Activated naive CD8-positive, alpha-beta T cell treated with anti-CD3 and anti-CD28 coated beads for 36 hours (primary cell): ENCODE measurements around the gene UBE3D. TPM values are rescaled to one million over a fixed set of nuclear protein-coding genes. Genes with fewer than 3 reads are reported as not detected.
A peak's percentile ranks its signal among the peaks of the same experiment; 100 is the strongest.

Source experiments
- DNase-seq: peaks from one replicate; pipeline ENCODE4 v3.0.0; 2021
- H3K27ac Mint-ChIP-seq: one replicate; pipeline ENCODE4 v1.8.0; 2022; ENCODE audit warnings: mild to moderate bottlenecking, moderate library complexity, mixed read lengths
- H3K27me3 Mint-ChIP-seq: one replicate; pipeline ENCODE4 v1.8.0; 2022; ENCODE audit warnings: mild to moderate bottlenecking, mixed read lengths
- H3K36me3 Mint-ChIP-seq: one replicate; pipeline ENCODE4 v1.8.0; 2021; ENCODE audit warnings: mild to moderate bottlenecking, mixed read lengths
- H3K4me1 Mint-ChIP-seq: one replicate; pipeline ENCODE4 v1.8.0; 2021; ENCODE audit warnings: mixed read lengths
- H3K4me3 Mint-ChIP-seq: one replicate; pipeline ENCODE4 v1.8.0; 2022; ENCODE audit warnings: mild to moderate bottlenecking, moderate library complexity, mixed read lengths
- H3K9me3 Mint-ChIP-seq: one replicate; pipeline ENCODE4 v1.8.0; 2022; ENCODE audit warnings: mixed read lengths
- total RNA-seq, 2 experiments: library from RNA; stranded (reverse); gene quantifications; one replicate each; pipeline ENCODE4 v1.2.3, GENCODE V29; 2021

The UBE3D gene
- total RNA-seq, 2 experiments from 2014 or later, result 7.1 to 8.2 TPM

GRCh38 chr6:83068616-83069015 is 3.0 kb upstream of the UBE3D start:
- no peak for DNase-seq
- Mint-ChIP-seq H3K36me3 (no peaks in the 10 kb centered on the region), H3K4me1 (peaks cover 38% of the 10 kb centered on the region), H3K27ac (peak overlapping the region; percentile 77), H3K9me3 (no peaks in the 10 kb centered on the region), H3K4me3 (peak overlapping the region; percentile 88), H3K27me3 (no peaks in the 10 kb centered on the region)

DNA sequence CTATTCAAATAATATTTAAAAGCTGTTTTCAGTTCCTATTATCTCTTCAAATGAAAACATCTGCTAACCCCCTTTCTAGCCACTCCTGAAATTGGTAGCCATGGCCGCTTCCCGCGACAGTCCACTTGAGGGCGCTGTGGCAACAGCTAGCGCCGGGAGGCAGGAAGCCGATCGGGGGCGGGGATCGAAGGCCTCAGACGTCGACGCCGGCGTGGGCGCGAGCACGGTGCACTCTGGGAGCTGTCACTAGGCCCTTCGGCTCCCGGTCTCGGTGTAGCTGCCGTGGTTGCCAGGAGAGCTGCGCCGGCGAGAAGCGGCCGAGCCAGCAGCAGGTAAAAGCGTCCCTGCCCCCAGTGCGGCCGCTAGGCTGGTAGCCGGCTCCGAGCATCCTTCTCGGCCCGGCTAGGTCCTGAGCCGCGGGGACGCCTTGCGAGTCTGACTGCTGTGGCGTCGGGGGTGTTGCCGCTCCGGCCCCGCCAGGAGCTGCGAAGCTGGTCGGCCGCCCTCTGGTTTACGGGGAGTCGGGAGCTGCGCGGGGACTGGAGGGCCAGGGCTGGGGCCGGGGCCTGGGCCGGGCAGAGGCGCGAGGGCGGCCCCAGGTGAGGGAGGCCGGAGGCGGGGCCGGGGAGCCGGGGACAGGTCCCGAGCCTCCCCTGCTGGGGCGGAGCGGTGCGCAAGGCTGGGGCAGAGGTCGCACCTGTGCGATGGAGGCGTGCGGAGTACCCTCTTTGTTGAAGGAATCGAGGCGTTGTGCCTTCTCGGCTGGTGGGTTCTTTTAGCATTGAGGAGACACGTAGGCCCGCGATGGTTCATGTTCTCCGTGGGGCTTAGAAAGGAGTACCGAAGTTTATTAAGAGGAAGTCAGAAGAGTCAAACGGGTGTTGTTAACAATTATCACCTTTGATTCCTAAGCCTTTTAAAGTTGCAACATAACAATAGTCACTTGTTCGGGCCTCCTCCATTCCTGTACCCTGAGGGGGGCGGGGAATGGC is 2.1 kb upstream of the UBE3D start, which contains the start of gene DOP1A:
Gene DOP1A (plus strand): TSS at position 224 of the 992 bp plus-strand sequence. CDS start 29,307 bp downstream, outside the sequence.
- H3K9me3 Mint-ChIP-seq, result no peaks in the 10 kb centered on the region
- peak; percentile 97 for DNase-seq
- H3K27me3 Mint-ChIP-seq, result no peaks in the 10 kb centered on the region
- H3K4me3 Mint-ChIP-seq, result peak within 1 kb of the TSS; percentile 88
- H3K4me1 Mint-ChIP-seq, result peaks cover 41% of the 10 kb centered on the region
- peak within 1 kb of the TSS; percentile 77 for H3K27ac Mint-ChIP-seq
- H3K36me3 Mint-ChIP-seq, result no peaks in the 10 kb centered on the region

DNA sequence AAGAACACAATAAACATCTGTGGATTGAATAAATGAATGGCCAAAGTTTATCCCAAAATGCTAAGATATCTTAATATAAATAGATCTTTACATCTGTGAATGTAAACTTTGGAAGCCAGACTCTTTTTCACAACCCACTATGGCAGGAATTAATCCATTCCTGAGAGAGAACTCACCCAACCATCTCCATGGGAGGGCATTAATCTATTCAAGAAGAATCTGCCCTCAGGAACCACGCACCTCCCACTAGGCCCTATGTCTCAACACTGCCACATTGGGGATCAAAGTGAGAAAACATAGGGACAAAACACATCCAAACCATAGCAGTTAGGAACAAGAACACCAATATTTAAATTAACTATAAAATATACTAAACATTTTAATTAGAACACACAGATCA is 3.4 kb downstream of the UBE3D start:
- H3K27ac Mint-ChIP-seq, result no peak overlapping the region
- H3K36me3 Mint-ChIP-seq, result peaks cover 13% of the 10 kb centered on the region
- no peak for DNase-seq
- H3K27me3 Mint-ChIP-seq, result no peaks in the 10 kb centered on the region
- H3K4me1 Mint-ChIP-seq, result peaks cover 38% of the 10 kb centered on the region
- no peak overlapping the region for H3K4me3 Mint-ChIP-seq
- H3K9me3 Mint-ChIP-seq, result no peaks in the 10 kb centered on the region

DNA sequence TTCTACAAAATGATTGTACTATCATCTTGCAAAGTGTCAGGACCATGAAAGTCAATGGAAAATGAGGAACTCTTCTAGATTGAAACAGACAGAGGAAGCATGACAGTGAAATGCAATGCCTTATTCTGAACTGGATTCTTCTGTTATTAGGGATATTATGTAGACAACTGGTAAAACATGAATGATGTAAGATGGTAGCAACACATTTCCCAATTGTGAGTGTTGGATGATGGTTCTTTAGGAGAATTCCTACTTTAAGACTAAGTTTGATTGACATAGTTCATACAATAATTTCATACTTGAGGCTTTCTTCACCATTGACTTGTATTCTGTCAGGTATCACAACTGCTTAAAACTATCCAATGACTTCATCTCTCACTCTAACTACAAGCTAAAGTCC is 4.5 kb downstream of the UBE3D start:
- Mint-ChIP-seq H3K4me1 (peaks cover 37% of the 10 kb centered on the region), H3K4me3 (no peak overlapping the region), H3K36me3 (peaks cover 20% of the 10 kb centered on the region), H3K27me3 (no peaks in the 10 kb centered on the region), H3K9me3 (no peaks in the 10 kb centered on the region), H3K27ac (no peak overlapping the region)
- no peak for DNase-seq

DNA sequence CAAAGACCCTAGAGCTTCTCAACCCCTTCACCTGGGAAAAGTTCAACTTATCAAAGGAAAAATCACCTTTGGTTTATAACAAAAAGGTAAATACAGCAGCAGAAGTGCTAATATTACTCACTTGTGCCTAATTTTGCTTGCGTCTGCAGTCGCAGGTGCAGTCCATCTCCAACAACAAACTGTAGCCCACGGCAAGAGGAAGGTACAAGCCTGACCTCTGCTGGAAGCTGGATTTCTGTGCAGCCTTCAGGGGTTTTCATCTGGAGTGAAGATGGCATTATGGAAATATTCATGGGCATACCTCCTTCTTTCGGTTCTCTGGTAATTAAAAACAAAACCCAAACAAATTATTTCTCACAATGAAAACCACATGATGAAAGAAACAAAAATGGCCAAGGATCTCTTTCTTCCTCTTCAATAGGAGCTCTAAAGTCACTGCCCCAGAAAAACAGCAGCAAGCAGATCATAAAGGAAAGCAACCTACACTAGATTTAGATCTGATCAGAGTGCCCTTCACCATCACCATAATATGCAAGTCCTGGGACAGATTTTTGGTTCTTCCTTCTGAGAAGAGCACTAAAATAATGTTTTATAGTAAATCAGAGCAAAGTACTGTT is 7.8 kb downstream of the UBE3D start:
- Mint-ChIP-seq H3K4me3 (no peak overlapping the region), H3K27me3 (no peaks in the 10 kb centered on the region), H3K4me1 (peaks cover 19% of the 10 kb centered on the region), H3K36me3 (peaks cover 24% of the 10 kb centered on the region), H3K27ac (no peak overlapping the region), H3K9me3 (no peaks in the 10 kb centered on the region)
- DNase-seq, result no peak

GRCh38 chr6:83055366-83055964 is 10.2 kb downstream of the UBE3D start:
- Mint-ChIP-seq H3K27ac (no peak overlapping the region), H3K4me1 (peaks cover 7% of the 10 kb centered on the region), H3K9me3 (no peaks in the 10 kb centered on the region), H3K27me3 (no peaks in the 10 kb centered on the region), H3K36me3 (peaks cover 22% of the 10 kb centered on the region), H3K4me3 (no peak overlapping the region)
- DNase-seq, result no peak

DNA sequence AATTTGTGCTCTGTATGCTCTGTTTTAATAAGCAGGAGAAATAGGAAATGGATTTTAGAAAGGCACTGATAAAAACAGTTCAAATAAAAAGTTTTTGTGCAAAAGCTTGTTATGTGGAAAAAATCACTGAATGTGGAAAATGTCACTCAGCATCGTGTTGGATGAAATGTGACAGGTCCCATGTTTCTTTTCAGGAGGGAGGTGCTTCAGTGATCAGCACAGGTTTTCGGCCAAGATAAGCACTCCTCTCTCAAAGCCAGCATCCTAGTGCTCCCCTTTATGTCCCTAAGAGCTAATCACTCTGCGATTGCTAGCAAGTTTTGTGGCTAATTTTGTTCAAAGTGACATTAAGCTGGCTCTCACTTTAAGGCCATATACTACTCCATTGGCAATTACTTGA is 12.0 kb downstream of the UBE3D start:
- peaks cover 22% of the 10 kb centered on the region for H3K36me3 Mint-ChIP-seq
- no peak overlapping the region for H3K27ac Mint-ChIP-seq
- H3K9me3 Mint-ChIP-seq, result no peaks in the 10 kb centered on the region
- peaks cover 3% of the 10 kb centered on the region for H3K4me1 Mint-ChIP-seq
- H3K4me3 Mint-ChIP-seq, result no peak overlapping the region
- DNase-seq, result no peak
- H3K27me3 Mint-ChIP-seq, result no peaks in the 10 kb centered on the region

- no peaks in the 10 kb centered on the region for H3K27me3 Mint-ChIP-seq
- H3K36me3 Mint-ChIP-seq, result peaks cover 16% of the 10 kb centered on the region
- no peak overlapping the region for H3K27ac Mint-ChIP-seq
Observed at GRCh38 chr6:83051377-83052172, 14.1 kb downstream of the UBE3D start.

DNA sequence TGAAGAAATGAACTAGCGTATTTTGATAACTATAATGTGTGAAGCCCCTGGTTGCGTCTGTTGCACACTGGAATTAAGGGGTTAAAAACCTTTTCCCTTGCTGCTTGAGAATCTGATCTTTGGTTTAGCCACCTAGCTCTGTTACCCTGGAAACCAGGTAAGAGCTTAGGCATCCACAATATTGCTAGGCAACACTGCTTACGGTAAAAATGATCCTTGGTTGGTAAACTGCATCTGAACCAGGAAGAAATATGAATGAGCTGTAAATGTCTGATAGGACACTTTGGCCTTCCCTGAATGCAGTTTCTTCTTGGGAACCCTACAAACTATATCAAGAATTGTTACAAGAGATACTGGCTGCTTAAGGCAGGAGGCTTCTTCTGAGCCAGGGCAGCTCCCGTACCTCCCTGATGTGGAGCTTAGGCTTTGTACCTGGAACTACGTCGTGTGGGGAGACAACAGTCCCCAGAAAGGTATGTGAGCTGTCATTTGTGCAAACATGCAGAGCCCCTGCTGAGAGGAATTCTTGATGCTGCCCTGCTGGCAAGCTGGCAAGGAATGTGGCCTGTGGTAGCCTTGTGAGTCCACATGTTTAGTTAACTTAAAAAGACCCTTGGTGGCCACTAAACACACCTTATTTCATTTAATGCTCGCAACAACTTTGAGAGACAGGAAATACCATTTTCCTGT is 18.4 kb downstream of the UBE3D start:
- no peaks in the 10 kb centered on the region for H3K9me3 Mint-ChIP-seq
- H3K27ac Mint-ChIP-seq, result no peak overlapping the region
- no peaks in the 10 kb centered on the region for H3K4me1 Mint-ChIP-seq
- DNase-seq, result no peak
- H3K36me3 Mint-ChIP-seq, result peaks cover 5% of the 10 kb centered on the region
- no peaks in the 10 kb centered on the region for H3K27me3 Mint-ChIP-seq
- no peak overlapping the region for H3K4me3 Mint-ChIP-seq

More at GRCh38 chr6:83051377-83052172, 14.1 kb downstream of the UBE3D start:
- no peaks in the 10 kb centered on the region for H3K4me1 Mint-ChIP-seq
- H3K4me3 Mint-ChIP-seq, result no peak overlapping the region
- DNase-seq, result no peak
- no peaks in the 10 kb centered on the region for H3K9me3 Mint-ChIP-seq

DNA sequence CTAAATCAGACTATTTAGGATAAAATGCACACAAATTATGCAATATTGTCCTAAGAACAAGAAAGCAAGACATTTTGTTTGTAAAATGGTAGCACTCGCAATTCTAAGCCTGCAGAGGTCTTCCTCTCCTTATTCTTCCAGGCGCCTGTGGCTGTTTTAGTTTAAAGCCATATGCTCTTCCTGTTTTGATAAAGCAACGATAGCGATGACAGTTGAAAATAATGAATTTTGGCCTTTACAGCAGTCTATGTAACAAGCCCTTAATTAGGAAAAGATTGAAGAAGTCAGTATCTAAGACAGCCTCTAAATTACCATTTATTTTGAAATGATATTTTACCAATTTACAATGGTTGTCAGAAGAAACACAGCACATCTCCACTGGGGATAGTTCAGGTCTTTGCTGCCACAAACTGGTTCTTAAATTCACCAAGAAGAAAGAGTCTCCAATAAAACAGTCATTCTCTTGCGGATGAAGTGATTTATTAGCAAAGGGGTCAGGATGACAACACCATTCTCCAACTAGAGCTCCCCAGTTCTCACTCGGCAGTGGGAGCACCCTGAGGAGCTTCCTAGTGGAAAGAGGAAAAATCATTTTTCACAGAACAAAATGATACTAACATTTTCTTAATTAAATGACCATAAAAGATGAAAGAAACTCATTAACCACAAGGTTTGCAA is 21.4 kb downstream of the UBE3D start:
- no peak for DNase-seq
- no peaks in the 10 kb centered on the region for H3K27me3 Mint-ChIP-seq
- no peaks in the 10 kb centered on the region for H3K4me1 Mint-ChIP-seq
- H3K4me3 Mint-ChIP-seq, result no peak overlapping the region
- no peaks in the 10 kb centered on the region for H3K9me3 Mint-ChIP-seq
- no peak overlapping the region for H3K27ac Mint-ChIP-seq
- H3K36me3 Mint-ChIP-seq, result peaks cover 4% of the 10 kb centered on the region

DNA sequence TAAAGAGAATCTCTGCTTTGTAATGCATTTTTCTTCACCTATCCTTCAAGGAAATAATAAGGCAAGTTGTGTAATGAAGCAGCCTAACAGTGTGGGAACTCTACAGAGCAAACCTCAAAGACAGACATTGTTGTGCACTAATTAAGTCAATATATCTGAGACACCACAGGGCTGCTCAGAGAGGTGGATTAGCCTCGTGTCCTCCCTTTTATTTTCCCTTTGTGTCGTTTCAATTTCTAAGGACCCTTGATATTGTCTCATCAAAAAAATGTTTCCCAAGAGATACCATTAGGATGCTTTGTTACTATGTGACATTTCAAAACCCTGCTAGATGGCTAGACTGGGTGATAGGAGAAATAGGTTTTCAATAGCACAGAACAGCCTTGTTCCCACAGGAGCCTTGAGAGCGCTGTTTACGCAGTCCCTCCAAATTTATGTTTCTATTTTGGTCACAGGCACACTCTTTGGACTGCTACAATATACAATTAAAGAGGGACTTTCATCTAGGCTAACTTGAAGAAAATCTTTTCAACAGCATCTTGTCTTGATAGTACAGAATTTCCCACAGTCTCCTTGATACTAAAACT is 23.1 kb downstream of the UBE3D start:
- Mint-ChIP-seq H3K27ac (no peak overlapping the region), H3K27me3 (no peaks in the 10 kb centered on the region), H3K4me3 (no peak overlapping the region), H3K4me1 (no peaks in the 10 kb centered on the region), H3K9me3 (no peaks in the 10 kb centered on the region), H3K36me3 (peaks cover 3% of the 10 kb centered on the region)
- DNase-seq, result no peak

- Mint-ChIP-seq H3K27me3 (no peaks in the 10 kb centered on the region), H3K4me1 (no peaks in the 10 kb centered on the region), H3K9me3 (peaks cover 3% of the 10 kb centered on the region), H3K36me3 (peaks cover 39% of the 10 kb centered on the region), H3K4me3 (no peak overlapping the region), H3K27ac (no peak overlapping the region)
- DNase-seq, result no peak
Observed at GRCh38 chr6:83038246-83038645, 27.4 kb downstream of the UBE3D start.

DNA sequence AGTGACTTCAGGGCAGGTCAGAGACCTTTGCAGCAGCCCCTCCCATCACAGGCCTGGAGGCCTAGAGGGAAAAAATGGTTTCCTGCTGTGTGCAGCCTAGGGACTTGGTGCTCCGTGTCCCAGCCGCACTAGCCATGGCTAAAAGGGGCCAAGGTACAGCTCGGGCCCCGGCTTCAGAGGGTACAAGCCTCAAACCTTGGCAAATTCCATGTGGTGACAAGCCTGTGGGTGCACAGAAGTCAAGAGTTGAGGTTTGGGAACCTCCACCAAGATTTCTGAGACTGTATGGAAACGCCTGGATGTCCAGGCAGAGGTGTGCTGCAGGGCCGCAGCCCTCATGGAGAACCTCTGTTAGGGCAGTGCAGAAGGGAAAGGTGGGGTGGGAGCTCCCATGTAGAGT is 34.0 kb downstream of the UBE3D start:
- peaks cover 8% of the 10 kb centered on the region for H3K9me3 Mint-ChIP-seq
- no peak for DNase-seq
- no peak overlapping the region for H3K4me3 Mint-ChIP-seq
- peaks cover 66% of the 10 kb centered on the region for H3K36me3 Mint-ChIP-seq
- no peaks in the 10 kb centered on the region for H3K4me1 Mint-ChIP-seq
- H3K27ac Mint-ChIP-seq, result no peak overlapping the region
- no peaks in the 10 kb centered on the region for H3K27me3 Mint-ChIP-seq
